Smooth muscle cell (in vitro differentiated cells): Measurements from ENCODE around the gene IL4R. TPM values are rescaled to one million over a fixed set of nuclear protein-coding genes. Genes with fewer than 3 reads are reported as not detected.

Experiments used
- DNase-seq: peaks from one replicate; lab custom pipeline; 2025; ENCODE audit not compliant: unreplicated experiment; lab: John Stamatoyannopoulos, UW
- H2AFZ ChIP-seq: fragments of 200-600 bp; sonication (generic); 2 replicates; pipeline ENCODE4 v1.6.0; 2016; ENCODE audit warnings: antibody characterized with exemption, low read depth, mild to moderate bottlenecking
- H3F3A ChIP-seq: fragments of 200-600 bp; sonication (generic); 2 replicates; pipeline ENCODE4 v1.6.0; 2017; ENCODE audit warnings: antibody characterized with exemption, low read depth
- H3K27ac ChIP-seq: fragments of 200-600 bp; sonication (generic); 2 replicates; pipeline ENCODE4 v1.5.1; 2016; ENCODE audit warnings: low read depth, mild to moderate bottlenecking
- H3K27me3 ChIP-seq: fragments of 200-600 bp; sonication (generic); 2 replicates; pipeline ENCODE4 v1.6.1; 2016; ENCODE audit warnings: low read depth, mild to moderate bottlenecking
- H3K36me3 ChIP-seq: fragments of 200-600 bp; sonication (generic); 2 replicates; pipeline ENCODE4 v1.5.1; 2016; ENCODE audit warnings: low read depth
- H3K4me1 ChIP-seq: fragments of 200-600 bp; sonication (generic); 2 replicates; pipeline ENCODE4 v1.5.1; 2016; ENCODE audit warnings: low read depth
- H3K4me2 ChIP-seq: fragments of 200-600 bp; sonication (generic); 2 replicates; pipeline ENCODE4 v1.6.0; 2016; ENCODE audit warnings: mild to moderate bottlenecking
- H3K4me3 ChIP-seq: fragments of 200-600 bp; sonication (generic); 2 replicates; pipeline ENCODE4 v1.5.1; 2016; ENCODE audit warnings: mild to moderate bottlenecking
- H3K79me2 ChIP-seq: fragments of 200-600 bp; sonication (generic); 2 replicates; pipeline ENCODE4 v1.6.0; 2016; ENCODE audit warnings: low read depth, mild to moderate bottlenecking
- H3K9ac ChIP-seq: fragments of 200-600 bp; sonication (generic); 2 replicates; pipeline ENCODE4 v1.6.0; 2016; ENCODE audit warnings: low read depth
- H3K9me3 ChIP-seq: fragments of 200-600 bp; sonication (generic); replicated peaks from 2 replicates; pipeline ENCODE4 v1.5.1; 2016; ENCODE audit warnings: low read depth
- H4K20me1 ChIP-seq: fragments of 200-600 bp; sonication (generic); 2 replicates; pipeline ENCODE4 v1.6.0; 2016; ENCODE audit warnings: low read depth
- WGBS: methylation state at CpG from one replicate; pipeline ENCODE4 v1.1.7; 2016; ENCODE audit warnings: low lambda C conversion rate; 5-methylcytosine and 5-hydroxymethylcytosine counted together
- polyA plus RNA-seq: library from polyadenylated mRNA; unstranded; fragments of >200 nt; fragmentation: Nextera tagmentation; extraction: Ambion mirVana; gene quantifications from 2 replicates; pipeline ENCODE4 v1.2.1, GENCODE V29; 2016
- total RNA-seq: library from RNA; depleted of rRNA; stranded (reverse); fragments of >200 nt; gene quantifications from 2 replicates; pipeline ENCODE4 v1.2.3, GENCODE V29; 2014
- TF ChIP-seq, protein P1 (sequence below): fragments of 200-600 bp; sonication (generic); IDR thresholded peaks from 2 replicates; pipeline ENCODE4 v1.5.1; 2017; ENCODE audit warnings: borderline replicate concordance, mild to moderate bottlenecking, antibody characterized with exemption; ENCODE audit not compliant: insufficient read depth, poor library complexity, severe bottlenecking

The IL4R gene
- total and polyA plus RNA-seq, 2 experiments from 2014 or later: 13.4 to 24.0 TPM

GRCh38 chr16:27298132-27298531, 15.6 kb upstream of the IL4R start:
- no peaks in the 10 kb centered on the region for H4K20me1 ChIP-seq
- TF ChIP-seq, protein P1, sequence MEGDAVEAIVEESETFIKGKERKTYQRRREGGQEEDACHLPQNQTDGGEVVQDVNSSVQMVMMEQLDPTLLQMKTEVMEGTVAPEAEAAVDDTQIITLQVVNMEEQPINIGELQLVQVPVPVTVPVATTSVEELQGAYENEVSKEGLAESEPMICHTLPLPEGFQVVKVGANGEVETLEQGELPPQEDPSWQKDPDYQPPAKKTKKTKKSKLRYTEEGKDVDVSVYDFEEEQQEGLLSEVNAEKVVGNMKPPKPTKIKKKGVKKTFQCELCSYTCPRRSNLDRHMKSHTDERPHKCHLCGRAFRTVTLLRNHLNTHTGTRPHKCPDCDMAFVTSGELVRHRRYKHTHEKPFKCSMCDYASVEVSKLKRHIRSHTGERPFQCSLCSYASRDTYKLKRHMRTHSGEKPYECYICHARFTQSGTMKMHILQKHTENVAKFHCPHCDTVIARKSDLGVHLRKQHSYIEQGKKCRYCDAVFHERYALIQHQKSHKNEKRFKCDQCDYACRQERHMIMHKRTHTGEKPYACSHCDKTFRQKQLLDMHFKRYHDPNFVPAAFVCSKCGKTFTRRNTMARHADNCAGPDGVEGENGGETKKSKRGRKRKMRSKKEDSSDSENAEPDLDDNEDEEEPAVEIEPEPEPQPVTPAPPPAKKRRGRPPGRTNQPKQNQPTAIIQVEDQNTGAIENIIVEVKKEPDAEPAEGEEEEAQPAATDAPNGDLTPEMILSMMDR: no peak
- H3K27me3 ChIP-seq: no peaks in the 10 kb centered on the region
- no peaks in the 10 kb centered on the region for H3K4me1 ChIP-seq
- no peak overlapping the region for H3K4me3 ChIP-seq
- H2AFZ ChIP-seq: no peak overlapping the region
- H3K79me2 ChIP-seq: no peaks in the 10 kb centered on the region
- no peaks in the 10 kb centered on the region for H3F3A ChIP-seq
- H3K27ac ChIP-seq: no peak overlapping the region
- no peak overlapping the region for H3K9ac ChIP-seq
- WGBS: 94% methylated on average over 5 of the region's 5 CpGs
- H3K36me3 ChIP-seq: no peaks in the 10 kb centered on the region
- no peaks in the 10 kb centered on the region for H3K9me3 ChIP-seq
- DNase-seq: no peak
- H3K4me2 ChIP-seq: no peak overlapping the region

- H3K9ac ChIP-seq: no peak overlapping the region
- TF ChIP-seq, protein P1: no peak
Measured at GRCh38 chr16:27301236-27301861, 12.4 kb upstream of the IL4R start.

GRCh38 chr16:27302126-27302525, 11.6 kb upstream of the IL4R start:
- H3K27ac ChIP-seq: no peak overlapping the region
- no peaks in the 10 kb centered on the region for H3K4me1 ChIP-seq
- H3K27me3 ChIP-seq: no peaks in the 10 kb centered on the region
- TF ChIP-seq, protein P1: no peak
- H3K4me2 ChIP-seq: no peak overlapping the region
- H3K4me3 ChIP-seq: no peak overlapping the region
- no peaks in the 10 kb centered on the region for H3K36me3 ChIP-seq
- H3K9ac ChIP-seq: no peak overlapping the region
- 95% methylated on average over 3 of the region's 3 CpGs for WGBS
- no peaks in the 10 kb centered on the region for H3K79me2 ChIP-seq
- no peaks in the 10 kb centered on the region for H4K20me1 ChIP-seq
- no peaks in the 10 kb centered on the region for H3F3A ChIP-seq
- DNase-seq: no peak
- no peaks in the 10 kb centered on the region for H3K9me3 ChIP-seq
- H2AFZ ChIP-seq: no peak overlapping the region

More at GRCh38 chr16:27301236-27301861, 12.4 kb upstream of the IL4R start:
- H3K36me3 ChIP-seq: no peaks in the 10 kb centered on the region
- H3K79me2 ChIP-seq: no peaks in the 10 kb centered on the region
- no peak for DNase-seq
- no peaks in the 10 kb centered on the region for H3F3A ChIP-seq
- H3K9me3 ChIP-seq: no peaks in the 10 kb centered on the region
- 91% methylated on average over 3 of the region's 3 CpGs for WGBS
- no peaks in the 10 kb centered on the region for H3K27me3 ChIP-seq
- no peaks in the 10 kb centered on the region for H4K20me1 ChIP-seq
- H2AFZ ChIP-seq: no peak overlapping the region
- no peak overlapping the region for H3K27ac ChIP-seq
- no peak overlapping the region for H3K4me3 ChIP-seq
- H3K4me2 ChIP-seq: no peak overlapping the region
- no peaks in the 10 kb centered on the region for H3K4me1 ChIP-seq
